Hypothalamus (tissue), 51 donors: Measurements from ENCODE around the gene TFAM.
A peak's percentile ranks its signal among the peaks of the same experiment; 100 is the strongest.
"Not testable (repeated sequence)": the region's sequence is repeated elsewhere in the genome, so short reads cannot be mapped to it uniquely, and the experiment has no call there.

Experiments
- DNase-seq, 51 donors: peaks; one replicate each; lab custom pipeline; 2025; lab: John Stamatoyannopoulos, UW

The TFAM gene

GRCh38 chr10:58372607-58373441 is 12.4 kb upstream of the TFAM start:
- DNase-seq = no peak

- DNase-seq = no peak
These were observed 11.8 kb upstream of the TFAM start for GRCh38 chr10:58373442-58373827.

GRCh38 chr10:58382489-58382995 is 2.7 kb upstream of the TFAM start:
- no peak for DNase-seq

- DNase-seq = no peak
These were observed 1.1 kb upstream of the TFAM start for GRCh38 chr10:58384095-58384494.

GRCh38 chr10:58384544-58384998 is 639 bp upstream of the TFAM start:
- peak in 1 of 51 donors; percentile 64 for DNase-seq

GRCh38 chr10:58385784-58386112 is 538 bp downstream of the TFAM start:
- DNase-seq = peak in 8 of 51 donors; percentile 7 to 39 (median 17)

- no peak for DNase-seq
These were observed 3.8 kb downstream of the TFAM start for GRCh38 chr10:58389024-58389423.

- no peak for DNase-seq
These were observed 8.1 kb downstream of the TFAM start for GRCh38 chr10:58393317-58393716.

- DNase-seq = no peak
These were observed 9.3 kb downstream of the TFAM start for GRCh38 chr10:58394471-58394870.

- DNase-seq = no peak
These were observed 10.8 kb downstream of the TFAM start for GRCh38 chr10:58396057-58396456.

- DNase-seq = no peak
These were observed 12.6 kb downstream of the TFAM start for GRCh38 chr10:58397830-58398229.

- DNase-seq = no peak
These were observed 14.2 kb downstream of the TFAM start for GRCh38 chr10:58399410-58399809.

GRCh38 chr10:58400609-58401008 is 15.4 kb downstream of the TFAM start:
- no peak for DNase-seq

GRCh38 chr10:58404001-58404400 is 18.8 kb downstream of the TFAM start:
- DNase-seq = no peak

GRCh38 chr10:58409956-58410610 is 24.9 kb downstream of the TFAM start:
- DNase-seq = no peak

GRCh38 chr10:58412502-58412961 is 27.3 kb downstream of the TFAM start:
- no peak for DNase-seq

GRCh38 chr10:58414270-58415041 is 29.2 kb downstream of the TFAM start:
- DNase-seq = peak in 2 of 51 donors; percentile 1 to 24

- DNase-seq = no peak
These were observed 30.5 kb downstream of the TFAM start for GRCh38 chr10:58415757-58416156.

GRCh38 chr10:58417902-58418301 is 32.7 kb downstream of the TFAM start:
- not testable (repeated sequence) for DNase-seq

- DNase-seq = no peak
These were observed 39.0 kb downstream of the TFAM start for GRCh38 chr10:58424176-58424575.

- DNase-seq = not testable (repeated sequence)
These were observed 43.2 kb downstream of the TFAM start for GRCh38 chr10:58428436-58428835.
